ENCODE measurements around the gene CNKSR3.

CNKSR3 gene

GRCh38 chr6:154504102-154504501, 6.4 kb downstream of the CNKSR3 start:
- Histone ChIP-seq H4K20me1 (no peaks in the 10 kb centered on the region), H3K27ac (no peak overlapping the region), H3K9ac (no peak overlapping the region), H3K4me2 (no peak overlapping the region; the same call in 1 of the 2 replicates), H3K4me1 (peaks cover 25% of the 10 kb centered on the region), H3K27me3 (no peaks in the 10 kb centered on the region), H3K9me3 (no peaks in the 10 kb centered on the region), H3K36me3 (no peaks in the 10 kb centered on the region), H3K4me3 (no peak overlapping the region)
- no peak for TF ChIP-seq Cebpa-rat (IDR thresholded peaks at IDR 0.05)

DNA sequence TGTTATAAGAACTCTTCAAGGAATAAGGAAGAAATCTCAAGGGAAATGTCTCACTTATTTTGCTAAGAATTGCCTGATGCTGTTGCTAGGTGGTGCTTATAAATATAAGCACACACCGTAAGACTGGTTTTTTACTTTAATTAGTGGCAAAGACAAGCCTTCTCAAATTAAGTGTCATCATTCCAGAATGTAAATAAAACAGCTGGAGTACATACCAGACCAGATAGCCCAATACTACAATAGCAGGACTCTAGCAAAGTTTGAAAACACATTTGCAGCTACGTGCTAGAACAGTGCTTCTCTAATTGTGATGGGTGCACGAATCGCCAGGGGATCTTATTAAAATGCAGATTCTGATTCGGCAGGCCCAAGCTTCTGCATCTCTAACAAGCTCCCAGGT, 6.8 kb downstream of the CNKSR3 start:
- Histone ChIP-seq H4K20me1 (no peaks in the 10 kb centered on the region), H3K4me2 (no peak overlapping the region; the same call in 1 of the 2 replicates), H3K4me3 (no peak overlapping the region), H3K36me3 (no peaks in the 10 kb centered on the region), H3K9ac (no peak overlapping the region), H3K27me3 (no peaks in the 10 kb centered on the region), H3K4me1 (peaks cover 21% of the 10 kb centered on the region), H3K9me3 (no peaks in the 10 kb centered on the region), H3K27ac (no peak overlapping the region)
- TF ChIP-seq Cebpa-rat (IDR thresholded peaks at IDR 0.05): no peak

DNA sequence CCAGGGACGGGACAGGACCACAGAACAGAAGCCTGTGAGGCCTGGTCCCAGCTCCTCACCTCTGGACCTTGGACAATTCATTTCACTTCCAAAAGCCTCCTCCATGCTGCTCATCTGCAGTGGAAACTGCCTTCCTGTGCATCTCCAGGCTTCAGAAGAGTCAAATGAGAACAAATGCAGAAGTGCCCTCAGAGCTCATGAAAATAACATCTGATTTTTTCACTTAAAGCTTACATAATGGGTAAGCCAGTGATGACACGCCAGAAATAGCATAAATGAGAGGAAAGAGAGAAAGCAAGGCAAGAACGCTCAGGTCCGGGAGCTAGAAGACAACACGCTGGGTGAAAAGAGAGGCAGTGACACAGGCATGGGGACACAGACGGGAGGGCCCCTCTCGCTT, 7.9 kb downstream of the CNKSR3 start:
- H3K9ac ChIP-seq: no peak overlapping the region
- H3K4me1 ChIP-seq: peaks cover 10% of the 10 kb centered on the region
- no peak overlapping the region for H3K4me3 ChIP-seq
- no peak overlapping the region for H3K27ac ChIP-seq
- no peaks in the 10 kb centered on the region for H3K36me3 ChIP-seq
- H3K9me3 ChIP-seq: no peaks in the 10 kb centered on the region
- TF ChIP-seq Cebpa-rat (IDR thresholded peaks at IDR 0.05): no peak
- H3K4me2 ChIP-seq: no peak overlapping the region
- H3K27me3 ChIP-seq: no peaks in the 10 kb centered on the region
- no peaks in the 10 kb centered on the region for H4K20me1 ChIP-seq

GRCh38 chr6:154501578-154501868, 9.0 kb downstream of the CNKSR3 start:
- Histone ChIP-seq H3K27ac (no peak overlapping the region), H3K9me3 (no peaks in the 10 kb centered on the region), H3K4me1 (peaks cover 7% of the 10 kb centered on the region; the same call in 1 of the 2 replicates), H3K4me2 (no peak overlapping the region), H3K9ac (no peak overlapping the region), H3K36me3 (no peaks in the 10 kb centered on the region), H4K20me1 (no peaks in the 10 kb centered on the region), H3K27me3 (no peaks in the 10 kb centered on the region), H3K4me3 (no peak overlapping the region)
- TF ChIP-seq Cebpa-rat (IDR thresholded peaks at IDR 0.05): no peak

DNA sequence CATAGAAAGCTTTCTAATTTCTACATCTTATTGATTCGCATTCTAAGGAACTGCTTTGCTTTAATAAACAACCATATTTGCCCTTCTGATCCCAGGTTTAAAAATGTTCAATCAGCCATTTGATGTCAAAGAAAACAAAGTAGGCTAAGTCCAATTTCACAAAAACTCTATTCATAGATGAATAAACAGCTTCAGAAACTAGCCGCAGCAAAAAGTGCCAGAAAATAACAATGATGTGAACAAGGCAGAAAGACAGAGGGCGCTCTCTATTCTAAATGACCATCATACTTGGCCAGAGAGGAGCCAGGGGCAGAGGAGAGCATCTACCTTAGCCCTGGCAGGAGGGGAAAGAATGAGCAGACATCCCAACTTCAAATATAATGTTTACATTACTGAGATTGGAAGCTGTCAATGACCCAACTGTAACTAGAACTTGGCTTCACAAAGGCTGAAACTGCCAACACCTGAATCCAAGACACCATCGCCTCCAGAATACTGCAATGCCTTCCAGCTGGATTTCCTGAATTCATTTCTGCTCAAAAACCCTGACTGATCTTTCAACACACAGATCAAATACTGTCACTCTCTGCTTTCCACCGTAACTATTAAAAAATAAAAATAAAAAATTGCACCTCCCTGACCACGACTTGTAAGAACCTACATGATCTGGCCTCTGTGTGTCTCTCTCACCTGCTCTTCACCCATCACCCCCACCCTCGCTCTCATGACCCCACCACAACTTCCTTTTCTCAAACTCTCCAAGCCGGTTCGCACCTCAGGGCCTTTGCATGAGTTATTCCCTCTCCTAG, 9.5 kb downstream of the CNKSR3 start:
- Histone ChIP-seq H4K20me1 (no peaks in the 10 kb centered on the region), H3K4me1 (peaks cover 7% of the 10 kb centered on the region; the same call in 1 of the 2 replicates), H3K27me3 (no peaks in the 10 kb centered on the region), H3K4me2 (no peak overlapping the region), H3K4me3 (no peak overlapping the region), H3K27ac (no peak overlapping the region), H3K9ac (no peak overlapping the region), H3K9me3 (no peaks in the 10 kb centered on the region), H3K36me3 (no peaks in the 10 kb centered on the region)
- TF ChIP-seq Cebpa-rat (IDR thresholded peaks at IDR 0.05): no peak

DNA sequence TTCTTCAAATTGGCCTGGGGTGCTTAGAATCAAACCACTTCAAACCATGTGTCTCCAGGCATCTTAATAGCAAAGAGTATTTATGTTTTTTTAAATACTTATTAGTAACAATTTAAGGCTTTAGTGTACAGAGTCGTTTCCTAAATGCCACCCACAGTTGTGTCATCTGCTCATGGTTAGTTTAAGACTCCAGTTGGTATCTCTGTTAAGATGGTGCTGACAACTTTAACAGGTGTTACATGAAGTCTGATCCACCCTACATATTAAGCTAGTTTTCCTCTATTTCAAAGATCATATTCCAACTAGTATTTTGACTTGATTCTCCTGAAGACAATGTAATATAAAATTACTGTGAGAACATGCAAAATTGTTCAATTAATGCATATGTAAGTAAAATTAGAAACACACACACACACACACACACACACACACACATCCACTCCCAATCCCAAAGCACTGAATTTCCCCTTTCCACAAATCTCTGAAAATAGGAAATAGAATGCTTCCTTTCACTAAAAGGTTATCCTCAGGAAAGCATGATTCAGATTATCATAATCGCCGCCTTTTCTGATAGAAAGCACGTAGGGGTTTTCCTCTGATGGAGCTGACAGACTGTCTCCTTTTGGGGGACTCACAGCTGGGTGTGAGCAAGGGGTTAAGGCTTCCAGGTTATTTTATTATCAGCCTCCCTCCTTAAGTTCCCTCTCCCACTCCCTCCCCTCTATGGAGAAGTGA, 10.5 kb downstream of the CNKSR3 start:
- Histone ChIP-seq H4K20me1 (no peaks in the 10 kb centered on the region), H3K9me3 (no peaks in the 10 kb centered on the region), H3K4me1 (peaks cover 7% of the 10 kb centered on the region; the same call in 1 of the 2 replicates), H3K4me2 (no peak overlapping the region), H3K9ac (no peak overlapping the region), H3K36me3 (no peaks in the 10 kb centered on the region), H3K4me3 (no peak overlapping the region), H3K27me3 (no peaks in the 10 kb centered on the region), H3K27ac (no peak overlapping the region)
- no peak for TF ChIP-seq Cebpa-rat (IDR thresholded peaks at IDR 0.05)

DNA sequence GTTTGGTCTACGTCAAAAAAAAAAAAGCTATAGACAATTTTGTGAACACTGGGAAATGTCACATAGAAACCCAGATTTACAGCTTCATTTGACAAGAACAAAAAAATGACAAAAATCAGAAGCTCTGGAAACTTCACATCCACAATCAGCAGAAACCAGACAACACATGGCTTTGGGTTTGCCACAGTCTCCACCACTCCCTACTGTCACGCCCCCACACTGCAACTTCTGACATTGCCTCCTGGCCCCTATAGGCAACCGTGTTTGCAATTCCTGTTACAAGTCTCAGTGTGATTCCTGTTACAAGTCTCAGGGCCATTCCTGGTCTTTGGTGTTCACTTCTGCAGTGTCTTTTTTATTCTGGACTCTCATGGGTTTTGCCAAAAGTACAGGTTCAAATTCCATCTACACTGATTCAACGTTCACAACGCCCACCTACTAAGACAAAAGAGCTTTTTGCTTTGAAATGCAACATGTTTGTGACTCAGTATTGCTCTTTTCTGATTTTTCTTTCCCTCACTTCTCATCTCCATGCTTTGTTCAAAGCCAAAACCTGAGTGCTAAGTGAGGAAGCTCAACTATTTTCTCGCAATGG, 12.0 kb downstream of the CNKSR3 start:
- H3K4me2 ChIP-seq: no peak overlapping the region
- H3K36me3 ChIP-seq: no peaks in the 10 kb centered on the region
- no peak overlapping the region for H3K4me3 ChIP-seq
- no peak overlapping the region for H3K27ac ChIP-seq
- no peaks in the 10 kb centered on the region; the same call in 1 of the 2 replicates for H3K4me1 ChIP-seq
- H3K9me3 ChIP-seq: no peaks in the 10 kb centered on the region
- H3K27me3 ChIP-seq: no peaks in the 10 kb centered on the region
- no peak overlapping the region for H3K9ac ChIP-seq
- H4K20me1 ChIP-seq: no peaks in the 10 kb centered on the region
- no peak for TF ChIP-seq Cebpa-rat (IDR thresholded peaks at IDR 0.05)

- Histone ChIP-seq H3K36me3 (no peaks in the 10 kb centered on the region), H3K9me3 (no peaks in the 10 kb centered on the region), H3K4me1 (no peaks in the 10 kb centered on the region), H3K27ac (no peak overlapping the region), H3K9ac (no peak overlapping the region), H3K4me3 (no peak overlapping the region), H3K4me2 (no peak overlapping the region), H4K20me1 (no peaks in the 10 kb centered on the region), H3K27me3 (no peaks in the 10 kb centered on the region)
- no peak for TF ChIP-seq Cebpa-rat (IDR thresholded peaks at IDR 0.05)
Observed at GRCh38 chr6:154496793-154497517, 13.5 kb downstream of the CNKSR3 start.

DNA sequence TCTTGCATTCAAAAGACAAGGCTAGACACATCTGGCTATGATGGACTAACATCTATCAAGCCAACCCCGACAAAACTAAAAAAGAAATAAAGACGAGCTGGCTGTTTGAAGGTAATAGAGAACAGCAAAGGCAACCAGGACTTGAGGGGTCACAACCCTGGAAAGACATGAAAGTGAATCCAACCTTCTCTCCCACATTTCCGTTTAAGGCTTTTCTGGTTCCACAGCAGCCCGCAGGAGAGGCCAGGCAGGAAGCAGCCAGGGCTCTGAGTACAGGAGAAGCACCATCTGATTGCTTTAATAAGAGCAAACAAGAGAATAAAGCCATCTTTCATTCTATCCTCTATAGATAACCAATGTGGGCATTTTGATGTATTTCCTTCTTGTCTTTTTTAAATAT, 14.3 kb downstream of the CNKSR3 start:
- no peak overlapping the region for H3K4me3 ChIP-seq
- no peaks in the 10 kb centered on the region for H3K9me3 ChIP-seq
- H3K36me3 ChIP-seq: no peaks in the 10 kb centered on the region
- no peaks in the 10 kb centered on the region for H3K4me1 ChIP-seq
- no peaks in the 10 kb centered on the region for H3K27me3 ChIP-seq
- no peak overlapping the region for H3K4me2 ChIP-seq
- H4K20me1 ChIP-seq: no peaks in the 10 kb centered on the region
- no peak overlapping the region for H3K27ac ChIP-seq
- no peak overlapping the region for H3K9ac ChIP-seq
- TF ChIP-seq Cebpa-rat (IDR thresholded peaks at IDR 0.05): no peak

All from BLaER1 (cell line).